Measurements from ENCODE around the gene TMEM200B.

The TMEM200B gene

DNA sequence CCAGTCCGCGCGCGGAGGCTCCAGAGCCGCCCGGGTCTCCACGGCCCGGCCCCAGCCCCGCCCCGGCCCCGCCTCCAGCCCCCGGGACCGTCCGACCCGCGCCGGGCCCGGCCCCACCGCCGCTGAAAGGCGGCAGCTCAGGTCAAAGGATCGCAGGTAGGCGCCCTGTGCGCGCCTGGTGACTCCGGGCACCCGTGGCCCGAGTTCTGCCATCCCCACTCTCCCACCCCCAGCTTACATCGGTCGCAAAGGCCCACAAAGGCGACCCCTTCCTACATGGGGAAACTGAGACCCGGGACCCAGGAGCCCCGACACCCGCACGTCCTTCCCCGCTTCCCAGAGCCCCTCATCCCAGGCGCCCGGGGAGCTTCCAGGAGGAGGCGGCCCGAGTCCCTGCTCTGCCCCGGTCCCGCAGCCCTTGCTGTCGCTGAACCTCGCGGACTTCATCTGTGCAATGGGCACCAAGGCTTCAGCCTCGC is at the start of gene TMEM200B:
TSS of gene TMEM200B (minus strand) at position 17 of the 479 bp plus-strand sequence. CDS start 2,075 bp downstream, outside the sequence.
- no peak for TF ChIP-seq EP300 (IDR thresholded peaks at IDR 0.05; ENCODE audit: borderline replicate concordance)
- no peak for TF ChIP-seq TEAD4 (IDR thresholded peaks at IDR 0.05)
- no peak for TF ChIP-seq FOXM1 (IDR thresholded peaks at IDR 0.05; ENCODE audit: borderline replicate concordance, low read depth)
- no peak for TF ChIP-seq EGR1 (IDR thresholded peaks at IDR 0.05)
- TF ChIP-seq, protein P1, sequence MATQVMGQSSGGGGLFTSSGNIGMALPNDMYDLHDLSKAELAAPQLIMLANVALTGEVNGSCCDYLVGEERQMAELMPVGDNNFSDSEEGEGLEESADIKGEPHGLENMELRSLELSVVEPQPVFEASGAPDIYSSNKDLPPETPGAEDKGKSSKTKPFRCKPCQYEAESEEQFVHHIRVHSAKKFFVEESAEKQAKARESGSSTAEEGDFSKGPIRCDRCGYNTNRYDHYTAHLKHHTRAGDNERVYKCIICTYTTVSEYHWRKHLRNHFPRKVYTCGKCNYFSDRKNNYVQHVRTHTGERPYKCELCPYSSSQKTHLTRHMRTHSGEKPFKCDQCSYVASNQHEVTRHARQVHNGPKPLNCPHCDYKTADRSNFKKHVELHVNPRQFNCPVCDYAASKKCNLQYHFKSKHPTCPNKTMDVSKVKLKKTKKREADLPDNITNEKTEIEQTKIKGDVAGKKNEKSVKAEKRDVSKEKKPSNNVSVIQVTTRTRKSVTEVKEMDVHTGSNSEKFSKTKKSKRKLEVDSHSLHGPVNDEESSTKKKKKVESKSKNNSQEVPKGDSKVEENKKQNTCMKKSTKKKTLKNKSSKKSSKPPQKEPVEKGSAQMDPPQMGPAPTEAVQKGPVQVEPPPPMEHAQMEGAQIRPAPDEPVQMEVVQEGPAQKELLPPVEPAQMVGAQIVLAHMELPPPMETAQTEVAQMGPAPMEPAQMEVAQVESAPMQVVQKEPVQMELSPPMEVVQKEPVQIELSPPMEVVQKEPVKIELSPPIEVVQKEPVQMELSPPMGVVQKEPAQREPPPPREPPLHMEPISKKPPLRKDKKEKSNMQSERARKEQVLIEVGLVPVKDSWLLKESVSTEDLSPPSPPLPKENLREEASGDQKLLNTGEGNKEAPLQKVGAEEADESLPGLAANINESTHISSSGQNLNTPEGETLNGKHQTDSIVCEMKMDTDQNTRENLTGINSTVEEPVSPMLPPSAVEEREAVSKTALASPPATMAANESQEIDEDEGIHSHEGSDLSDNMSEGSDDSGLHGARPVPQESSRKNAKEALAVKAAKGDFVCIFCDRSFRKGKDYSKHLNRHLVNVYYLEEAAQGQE (IDR thresholded peaks at IDR 0.05; ENCODE audit: low read depth) = no peak
- no peak for TF ChIP-seq ZBTB7A (IDR thresholded peaks at IDR 0.05; ENCODE audit: low read depth)
- TF ChIP-seq NFIC (IDR thresholded peaks at IDR 0.05) = no peak
- TF ChIP-seq, protein P2, sequence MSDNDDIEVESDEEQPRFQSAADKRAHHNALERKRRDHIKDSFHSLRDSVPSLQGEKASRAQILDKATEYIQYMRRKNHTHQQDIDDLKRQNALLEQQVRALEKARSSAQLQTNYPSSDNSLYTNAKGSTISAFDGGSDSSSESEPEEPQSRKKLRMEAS (IDR thresholded peaks at IDR 0.05) = no peak
- no peak for TF ChIP-seq TCF12 (IDR thresholded peaks at IDR 0.05; ENCODE audit: low read depth)
- no peak for TF ChIP-seq YY1 (IDR thresholded peaks at IDR 0.05; ENCODE audit: low read depth)
- no peak for TF ChIP-seq TAF1 (IDR thresholded peaks at IDR 0.05; ENCODE audit: low read depth)

DNA sequence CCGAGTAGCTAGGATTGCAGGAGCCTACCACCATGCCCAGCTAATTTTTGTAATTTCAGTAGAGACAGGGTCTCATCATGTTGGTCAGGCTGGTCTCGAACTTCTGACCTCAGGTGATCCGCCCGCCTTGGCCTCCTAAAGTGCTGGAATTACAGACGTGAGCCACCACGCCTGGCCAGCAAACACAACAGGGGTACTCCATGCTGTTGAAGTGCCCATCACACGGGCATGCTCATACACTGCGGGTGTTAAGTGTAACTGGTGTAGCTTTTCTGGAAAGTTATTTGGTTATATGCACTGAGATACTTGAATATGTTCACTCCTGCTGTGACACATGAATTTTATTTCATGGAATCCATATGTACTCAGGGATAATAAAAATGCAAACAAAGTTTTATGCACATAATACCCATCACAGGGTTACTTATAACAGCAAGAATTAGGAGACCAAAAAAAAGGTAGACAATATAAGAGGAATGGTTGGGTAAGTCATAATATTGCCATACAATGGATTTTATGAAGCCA is 48.8 kb upstream of the TMEM200B start:
- TF ChIP-seq EP300 (IDR thresholded peaks at IDR 0.05; ENCODE audit: borderline replicate concordance) (no peak), NFIC (IDR thresholded peaks at IDR 0.05) (no peak), TCF12 (IDR thresholded peaks at IDR 0.05; ENCODE audit: low read depth) (no peak)

DNA sequence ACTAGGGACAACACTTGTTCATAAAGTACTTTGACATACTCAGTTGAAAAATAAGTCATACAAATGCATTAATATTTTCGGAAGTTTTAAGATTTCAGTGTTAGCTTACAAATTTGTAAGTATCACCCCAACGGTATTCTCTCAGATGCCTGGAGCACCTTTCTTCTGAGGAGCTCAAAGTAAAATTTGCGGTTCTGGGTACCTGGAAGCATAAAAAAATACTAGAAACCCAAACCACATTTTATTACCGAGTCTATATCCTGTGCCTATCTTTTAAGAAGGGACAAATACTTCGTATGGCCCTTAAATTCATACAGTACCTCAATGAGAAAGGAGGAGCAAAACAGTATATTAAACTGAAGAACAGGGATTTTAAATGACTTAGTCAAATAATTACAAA is 47.8 kb upstream of the TMEM200B start:
- no peak for TF ChIP-seq EP300 (IDR thresholded peaks at IDR 0.05; ENCODE audit: borderline replicate concordance)
- TF ChIP-seq TCF12 (IDR thresholded peaks at IDR 0.05; ENCODE audit: low read depth) = no peak
- no peak for TF ChIP-seq CREB1 (IDR thresholded peaks at IDR 0.05; ENCODE audit: low read depth)
- TF ChIP-seq CEBPB (IDR thresholded peaks at IDR 0.05) = no peak
- TF ChIP-seq, protein P1 (IDR thresholded peaks at IDR 0.05; ENCODE audit: low read depth) = no peak
- no peak for TF ChIP-seq FOXM1 (IDR thresholded peaks at IDR 0.05; ENCODE audit: borderline replicate concordance, low read depth)
- no peak for TF ChIP-seq TEAD4 (IDR thresholded peaks at IDR 0.05)
- TF ChIP-seq RAD21 (IDR thresholded peaks at IDR 0.05; ENCODE audit: low read depth) = no peak
- TF ChIP-seq, protein P3, sequence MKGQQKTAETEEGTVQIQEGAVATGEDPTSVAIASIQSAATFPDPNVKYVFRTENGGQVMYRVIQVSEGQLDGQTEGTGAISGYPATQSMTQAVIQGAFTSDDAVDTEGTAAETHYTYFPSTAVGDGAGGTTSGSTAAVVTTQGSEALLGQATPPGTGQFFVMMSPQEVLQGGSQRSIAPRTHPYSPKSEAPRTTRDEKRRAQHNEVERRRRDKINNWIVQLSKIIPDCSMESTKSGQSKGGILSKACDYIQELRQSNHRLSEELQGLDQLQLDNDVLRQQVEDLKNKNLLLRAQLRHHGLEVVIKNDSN (IDR thresholded peaks at IDR 0.05) = no peak
- no peak for TF ChIP-seq TAF1 (IDR thresholded peaks at IDR 0.05; ENCODE audit: low read depth)
- no peak for TF ChIP-seq YY1 (IDR thresholded peaks at IDR 0.05; ENCODE audit: low read depth)
- TF ChIP-seq, protein P2 (IDR thresholded peaks at IDR 0.05) = no peak
- TF ChIP-seq NFIC (IDR thresholded peaks at IDR 0.05) = no peak
- TF ChIP-seq ZBTB7A (IDR thresholded peaks at IDR 0.05; ENCODE audit: low read depth) = no peak
- no peak for TF ChIP-seq EGR1 (IDR thresholded peaks at IDR 0.05)

DNA sequence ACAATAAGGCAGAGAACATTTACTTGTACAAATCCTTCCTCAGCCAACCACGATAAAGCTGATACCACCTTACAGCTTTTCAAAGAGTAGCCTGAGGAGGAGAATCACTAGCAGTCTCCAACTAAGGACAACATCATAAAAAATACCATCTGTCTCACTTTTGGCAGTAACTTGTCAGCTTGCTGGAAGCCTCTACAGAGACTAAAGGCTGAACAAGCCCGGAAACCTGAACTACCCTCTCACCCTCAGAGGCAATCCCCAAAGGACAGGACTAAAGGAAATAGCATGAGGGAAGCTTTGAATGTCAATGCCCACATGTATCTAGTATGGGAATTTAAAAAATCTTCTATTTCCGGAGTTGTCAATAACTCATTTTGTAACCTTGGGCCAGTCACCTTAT is 47.4 kb upstream of the TMEM200B start:
- TF ChIP-seq ZBTB7A (IDR thresholded peaks at IDR 0.05; ENCODE audit: low read depth) (no peak), TEAD4 (IDR thresholded peaks at IDR 0.05) (no peak), CREB1 (IDR thresholded peaks at IDR 0.05; ENCODE audit: low read depth) (no peak), NFIC (IDR thresholded peaks at IDR 0.05) (no peak), EGR1 (IDR thresholded peaks at IDR 0.05) (no peak), TAF1 (IDR thresholded peaks at IDR 0.05; ENCODE audit: low read depth) (no peak), TCF12 (IDR thresholded peaks at IDR 0.05; ENCODE audit: low read depth) (no peak), CEBPB (IDR thresholded peaks at IDR 0.05) (no peak), FOXM1 (IDR thresholded peaks at IDR 0.05; ENCODE audit: borderline replicate concordance, low read depth) (no peak), YY1 (IDR thresholded peaks at IDR 0.05; ENCODE audit: low read depth) (no peak), RAD21 (IDR thresholded peaks at IDR 0.05; ENCODE audit: low read depth) (no peak)
- TF ChIP-seq, protein P3 (IDR thresholded peaks at IDR 0.05) = no peak
- TF ChIP-seq, protein P1 (IDR thresholded peaks at IDR 0.05; ENCODE audit: low read depth) = no peak
- TF ChIP-seq, protein P2 (IDR thresholded peaks at IDR 0.05) = no peak

Data from Ishikawa (cell line).